ENCODE results near the gene ITPRID1.

ITPRID1 gene

DNA sequence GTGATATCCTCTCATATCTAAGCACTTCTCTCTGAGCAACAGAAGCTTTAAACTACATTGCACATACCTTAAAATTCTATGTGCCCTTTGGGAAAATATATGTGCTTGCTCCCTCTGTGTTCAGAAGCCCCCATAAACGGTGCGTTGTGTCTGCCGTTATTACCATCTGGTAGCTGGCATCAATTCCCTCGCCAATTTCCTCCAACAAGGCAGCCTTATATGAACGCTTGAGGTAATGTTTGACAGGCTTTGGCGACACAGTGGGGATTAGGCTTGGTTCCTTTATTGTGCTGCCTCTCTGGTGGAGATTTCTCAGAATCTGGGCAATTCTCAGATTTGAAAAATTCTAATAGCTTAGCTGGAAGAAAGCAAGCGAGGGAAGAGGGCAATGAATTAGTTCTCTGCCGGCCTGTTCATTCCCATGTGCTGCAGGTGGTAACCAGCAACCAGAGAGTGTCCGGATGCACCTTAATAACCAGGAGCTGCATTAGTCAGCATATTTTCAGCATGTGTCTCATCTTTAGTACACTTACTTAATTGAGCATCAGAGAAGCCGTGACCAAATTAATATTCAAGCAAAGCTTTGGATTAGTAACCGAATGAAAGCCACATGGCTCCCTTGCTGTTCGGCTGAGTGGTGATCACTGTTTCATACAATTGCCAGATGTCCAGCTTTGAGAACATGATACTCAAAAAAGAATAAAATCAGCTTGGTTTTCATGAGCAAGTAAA is 165.8 kb downstream of the ITPRID1 start:
- H2AFZ ChIP-seq (ENCODE audit: low read depth) = no peak overlapping the region
- H3K27ac ChIP-seq = no peak overlapping the region
- H3K4me3 ChIP-seq (IDR thresholded peaks at IDR 0.05; ENCODE audit: insufficient read depth, low read depth, low read length) = no peak overlapping the region
- TF ChIP-seq, protein P1, sequence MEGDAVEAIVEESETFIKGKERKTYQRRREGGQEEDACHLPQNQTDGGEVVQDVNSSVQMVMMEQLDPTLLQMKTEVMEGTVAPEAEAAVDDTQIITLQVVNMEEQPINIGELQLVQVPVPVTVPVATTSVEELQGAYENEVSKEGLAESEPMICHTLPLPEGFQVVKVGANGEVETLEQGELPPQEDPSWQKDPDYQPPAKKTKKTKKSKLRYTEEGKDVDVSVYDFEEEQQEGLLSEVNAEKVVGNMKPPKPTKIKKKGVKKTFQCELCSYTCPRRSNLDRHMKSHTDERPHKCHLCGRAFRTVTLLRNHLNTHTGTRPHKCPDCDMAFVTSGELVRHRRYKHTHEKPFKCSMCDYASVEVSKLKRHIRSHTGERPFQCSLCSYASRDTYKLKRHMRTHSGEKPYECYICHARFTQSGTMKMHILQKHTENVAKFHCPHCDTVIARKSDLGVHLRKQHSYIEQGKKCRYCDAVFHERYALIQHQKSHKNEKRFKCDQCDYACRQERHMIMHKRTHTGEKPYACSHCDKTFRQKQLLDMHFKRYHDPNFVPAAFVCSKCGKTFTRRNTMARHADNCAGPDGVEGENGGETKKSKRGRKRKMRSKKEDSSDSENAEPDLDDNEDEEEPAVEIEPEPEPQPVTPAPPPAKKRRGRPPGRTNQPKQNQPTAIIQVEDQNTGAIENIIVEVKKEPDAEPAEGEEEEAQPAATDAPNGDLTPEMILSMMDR (conservative IDR thresholded peaks at IDR 0.05; ENCODE audit: low read depth, low read length) = no peak
- no peaks in the 10 kb centered on the region for H3K36me3 ChIP-seq (ENCODE audit: insufficient read depth)
- H3K27me3 ChIP-seq (ENCODE audit: insufficient read depth, low read depth) = no peaks in the 10 kb centered on the region
- H3K9ac ChIP-seq = no peak overlapping the region
- no peaks in the 10 kb centered on the region for H3K79me2 ChIP-seq (ENCODE audit: insufficient read depth, low read depth)
- no peak overlapping the region for H3K4me2 ChIP-seq
- no peaks in the 10 kb centered on the region for H3K4me1 ChIP-seq (ENCODE audit: low read depth, poor library complexity, severe bottlenecking)
- H4K20me1 ChIP-seq (ENCODE audit: insufficient read depth) = no peaks in the 10 kb centered on the region

DNA sequence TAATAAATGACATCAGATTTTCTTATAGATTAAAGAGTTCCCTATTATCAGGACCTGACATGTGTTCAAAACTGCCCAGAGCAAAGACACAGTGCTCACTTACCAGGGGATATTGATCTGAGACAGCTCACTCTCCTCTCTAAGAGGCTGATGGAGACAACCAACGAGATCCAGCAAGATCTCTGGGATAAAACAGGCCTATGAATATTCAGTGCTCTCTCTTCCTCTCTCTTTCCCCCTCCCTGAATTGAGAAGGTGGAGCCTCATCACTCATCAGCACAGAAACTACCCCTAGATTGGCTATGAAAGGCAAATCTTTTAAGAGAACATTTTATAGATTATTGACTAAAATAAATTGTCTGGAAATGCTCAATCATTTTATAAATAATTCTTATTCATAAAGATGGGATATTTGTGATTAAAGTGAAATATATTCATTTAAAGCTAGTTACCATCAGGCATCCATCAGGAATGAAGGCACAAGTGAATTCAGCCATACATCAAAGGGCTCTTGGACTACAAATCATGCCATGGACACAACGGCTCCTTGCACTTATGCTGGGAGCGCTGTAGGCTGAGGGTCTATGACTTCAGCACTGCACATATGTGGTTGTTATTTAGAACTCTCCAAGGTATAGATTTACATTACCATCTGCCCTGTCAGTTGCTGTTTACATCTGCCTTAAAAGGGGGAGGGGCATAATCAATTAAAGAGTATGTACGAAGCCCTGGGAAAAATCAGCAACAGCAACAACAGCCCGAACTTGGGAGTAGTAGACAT is 169.7 kb downstream of the ITPRID1 start:
- Histone ChIP-seq H3K36me3 (ENCODE audit: insufficient read depth) (no peaks in the 10 kb centered on the region), H3K27me3 (ENCODE audit: insufficient read depth, low read depth) (no peaks in the 10 kb centered on the region), H4K20me1 (ENCODE audit: insufficient read depth) (no peaks in the 10 kb centered on the region), H3K79me2 (ENCODE audit: insufficient read depth, low read depth) (no peaks in the 10 kb centered on the region), H3K4me2 (no peak overlapping the region), H3K27ac (no peak overlapping the region), H3K9ac (no peak overlapping the region), H3K4me1 (ENCODE audit: low read depth, poor library complexity, severe bottlenecking) (no peaks in the 10 kb centered on the region), H2AFZ (ENCODE audit: low read depth) (no peak overlapping the region), H3K4me3 (IDR thresholded peaks at IDR 0.05; ENCODE audit: insufficient read depth, low read depth, low read length) (no peak overlapping the region)
- TF ChIP-seq, protein P1 (conservative IDR thresholded peaks at IDR 0.05; ENCODE audit: low read depth, low read length) = no peak

DNA sequence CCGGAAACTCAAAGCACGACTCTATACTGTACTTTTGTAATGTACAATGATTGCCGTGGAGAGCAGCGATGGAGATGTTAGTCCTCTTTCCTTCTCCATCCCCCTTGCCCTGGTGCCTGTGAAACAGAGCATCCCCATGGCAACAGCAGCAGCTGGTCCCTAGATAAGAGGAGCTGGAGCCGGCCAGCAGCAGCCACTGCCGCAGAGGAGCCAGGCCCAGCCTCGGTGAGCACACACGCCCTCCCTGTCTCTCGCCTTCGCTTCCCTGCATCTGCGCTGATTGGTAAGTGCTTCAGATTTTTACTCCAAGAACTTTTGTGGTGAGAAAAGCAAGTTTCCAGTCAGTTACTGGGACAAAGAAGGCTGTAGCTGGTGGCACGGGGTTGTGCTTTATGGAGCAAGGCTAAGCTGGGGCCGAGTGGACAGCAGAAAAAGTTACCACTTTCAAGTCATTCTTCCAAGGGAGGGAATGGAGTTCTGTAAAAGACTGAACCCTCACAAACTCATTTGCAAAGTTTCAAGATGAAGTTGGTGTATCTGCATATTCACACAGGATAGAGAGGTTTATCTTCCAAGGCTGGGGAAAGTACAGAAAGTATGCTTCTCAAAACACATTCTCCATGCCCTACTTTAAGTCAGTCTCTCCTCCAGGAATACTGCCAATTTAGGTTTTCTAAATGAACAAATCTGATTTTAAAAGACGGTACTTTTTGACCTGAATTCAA is 173.3 kb downstream of the ITPRID1 start, which contains the start of gene PPP1R17:
TSS of gene PPP1R17 (plus strand) at position 192 of the 725 bp plus-strand sequence. CDS start 5,227 bp downstream, outside the sequence.
- Histone ChIP-seq H3K36me3 (ENCODE audit: insufficient read depth) (no peaks in the 10 kb centered on the region), H3K4me1 (ENCODE audit: low read depth, poor library complexity, severe bottlenecking) (no peaks in the 10 kb centered on the region), H3K79me2 (ENCODE audit: insufficient read depth, low read depth) (no peaks in the 10 kb centered on the region), H3K4me3 (IDR thresholded peaks at IDR 0.05; ENCODE audit: insufficient read depth, low read depth, low read length) (no peak within 1 kb of the TSS), H3K4me2 (no peak within 1 kb of the TSS), H3K9ac (no peak within 1 kb of the TSS), H3K27ac (no peak within 1 kb of the TSS), H3K27me3 (ENCODE audit: insufficient read depth, low read depth) (no peaks in the 10 kb centered on the region), H4K20me1 (ENCODE audit: insufficient read depth) (no peaks in the 10 kb centered on the region), H2AFZ (ENCODE audit: low read depth) (no peak within 1 kb of the TSS)
- TF ChIP-seq, protein P1 (conservative IDR thresholded peaks at IDR 0.05; ENCODE audit: low read depth, low read length) = no peak

DNA sequence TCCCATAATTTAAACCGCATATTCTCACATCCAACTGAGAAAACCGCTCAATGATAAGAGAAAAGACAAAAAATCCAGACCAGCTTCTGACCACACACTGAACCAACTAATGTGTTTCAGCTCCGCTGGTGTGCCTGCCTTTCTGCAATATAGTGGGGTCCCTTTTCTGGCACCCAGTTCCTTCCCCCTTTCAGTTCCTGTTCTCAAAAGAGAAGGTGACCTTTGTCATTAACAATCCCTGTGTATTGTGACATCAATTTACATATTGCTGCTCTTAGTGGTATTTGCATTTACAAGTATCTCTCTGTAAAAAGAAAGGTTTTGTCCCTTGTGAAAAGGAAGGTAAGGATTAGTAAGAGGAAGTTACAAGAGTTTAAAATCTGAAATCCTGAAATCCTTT is 174.5 kb downstream of the ITPRID1 start:
- Histone ChIP-seq H3K36me3 (ENCODE audit: insufficient read depth) (no peaks in the 10 kb centered on the region), H3K4me1 (ENCODE audit: low read depth, poor library complexity, severe bottlenecking) (no peaks in the 10 kb centered on the region), H2AFZ (ENCODE audit: low read depth) (no peak overlapping the region), H3K4me3 (IDR thresholded peaks at IDR 0.05; ENCODE audit: insufficient read depth, low read depth, low read length) (no peak overlapping the region), H3K79me2 (ENCODE audit: insufficient read depth, low read depth) (no peaks in the 10 kb centered on the region), H3K4me2 (no peak overlapping the region), H3K27me3 (ENCODE audit: insufficient read depth, low read depth) (no peaks in the 10 kb centered on the region), H3K27ac (no peak overlapping the region), H4K20me1 (ENCODE audit: insufficient read depth) (no peaks in the 10 kb centered on the region), H3K9ac (no peak overlapping the region)
- TF ChIP-seq, protein P1 (conservative IDR thresholded peaks at IDR 0.05; ENCODE audit: low read depth, low read length) = no peak

All from KMS-11 (cell line).